ENCODE data around the gene POMC. TPM values are rescaled to one million over a fixed set of nuclear protein-coding genes. Genes with fewer than 3 reads are reported as not detected.

POMC gene
- total and polyA plus RNA-seq, 2 of the 4 experiments (the other 2 are of a cell fraction): 0.17 TPM; not detected in 1

GRCh38 chr2:25125976-25126375, 42.4 kb downstream of the POMC start:
- ATAC-seq (ENCODE audit: low read depth) (no peak), DNase-seq (no peak)
- no peaks in the 10 kb centered on the region for H3K9me3 ChIP-seq (ENCODE audit: control insufficient read depth, insufficient read depth, low read length)
- no TSS peak for BruUV-seq (replicated peaks)
- H4K5ac ChIP-seq (ENCODE audit: low read depth, low read length): no peak overlapping the region
- H2BK120ac ChIP-seq (ENCODE audit: low read depth, low read length): no peak overlapping the region
- in situ Hi-C loops (cut with MboI; ENCODE audit: low sequenced_read_pairs) (loop anchor here (25.0 kb wide), 1 partner anchor 714 kb away; no protein-coding TSS in a partner anchor), intact Hi-C loops (cut with micrococcal nuclease) (loop anchor here (5.0 to 10.0 kb wide), 2 partner anchors 84 to 291 kb away; partner anchors contain the start of gene EFR3B), dilution Hi-C loops (cut with HindIII; ENCODE audit: low sequenced_read_pairs, unreplicated experiment) (no loop called here)
- H3K18ac ChIP-seq (ENCODE audit: low read depth, low read length): no peak overlapping the region
- no peak overlapping the region for H2AK5ac ChIP-seq (ENCODE audit: low read depth, low read length)
- TF ChIP-seq NFE2L2 (IDR thresholded peaks at IDR 0.05; ENCODE audit: low read depth, low read length): no peak
- TF ChIP-seq FOS (IDR thresholded peaks at IDR 0.05; ENCODE audit: low read depth, low read length): no peak
- no peak for TF ChIP-seq BHLHE40 (IDR thresholded peaks at IDR 0.05; ENCODE audit: low read depth, low read length)
- no peak for TF ChIP-seq MXI1 (IDR thresholded peaks at IDR 0.05; ENCODE audit: borderline replicate concordance, low read depth, low read length)
- TF ChIP-seq USF2 (IDR thresholded peaks at IDR 0.05; ENCODE audit: low read depth, low read length): no peak
- no peak for TF ChIP-seq ELK1 (IDR thresholded peaks at IDR 0.05; ENCODE audit: borderline replicate concordance, low read depth, low read length)
- no peak for TF ChIP-seq MAZ (IDR thresholded peaks at IDR 0.05; ENCODE audit: borderline replicate concordance, low read depth, low read length)
- no peak for TF ChIP-seq RCOR1 (IDR thresholded peaks at IDR 0.05; ENCODE audit: insufficient replicate concordance, low read length)
- no peak for TF ChIP-seq MAFK (IDR thresholded peaks at IDR 0.05; ENCODE audit: low read depth, low read length)
- TF ChIP-seq SMC3 (IDR thresholded peaks at IDR 0.05; ENCODE audit: low read depth, low read length): no peak
- no peak for TF ChIP-seq POLR2A (IDR thresholded peaks at IDR 0.05; ENCODE audit: low read depth, low read length)
- no peak for TF ChIP-seq CHD1 (IDR thresholded peaks at IDR 0.05; ENCODE audit: low read depth, low read length)
- no peak for TF ChIP-seq RAD21 (IDR thresholded peaks at IDR 0.05; ENCODE audit: low read length)
- TF ChIP-seq CTCF (conservative IDR thresholded peaks at IDR 0.05; ENCODE audit: low read depth, low read length): no peak
- no peak overlapping the region for H4K91ac ChIP-seq (ENCODE audit: insufficient read depth, low read depth, low read length)
- H3K4me2 ChIP-seq (ENCODE audit: low read depth, low read length): no peak overlapping the region
- H3K27me3 ChIP-seq (ENCODE audit: control insufficient read depth, insufficient read depth, low read length): no peaks in the 10 kb centered on the region
- H3K4me1 ChIP-seq (ENCODE audit: control insufficient read depth, insufficient read depth, low read length): peaks cover 1% of the 10 kb centered on the region; the same call in 1 of the 2 replicates
- no peak overlapping the region for H2AFZ ChIP-seq (replicated peaks; ENCODE audit: low read length, poor library complexity)
- H4K8ac ChIP-seq (ENCODE audit: low read depth in 2 of 2, low read length in 2 of 2): no peak overlapping the region
- H3K79me1 ChIP-seq (ENCODE audit: low read depth in 1 of 2, low read length in 2 of 2): no peaks in the 10 kb centered on the region
- H2BK20ac ChIP-seq (ENCODE audit: low read depth, low read length): no peak overlapping the region
- H2BK5ac ChIP-seq (ENCODE audit: low read depth, low read length, poor library complexity, severe bottlenecking): no peak overlapping the region
- H3K4ac ChIP-seq (ENCODE audit: low read depth, low read length): no peak overlapping the region
- H3K9ac ChIP-seq (ENCODE audit: low read depth, low read length): no peak overlapping the region
- 75% methylated on average over 1 of the region's 4 CpGs; no CpG with 5 or more reads in 1 of the 2 experiments for WGBS, 2 experiments (ENCODE audit: extremely low coverage in 2 of 2, insufficient read length in 1 of 2)
- no peak overlapping the region for H3K23ac ChIP-seq (ENCODE audit: low read depth, low read length)
- no peaks in the 10 kb centered on the region for H4K20me1 ChIP-seq (ENCODE audit: insufficient read depth, low read length)
- no peak overlapping the region for H3K4me3 ChIP-seq (ENCODE audit: insufficient read depth, low read depth, low read length)
- POLR2A ChIA-PET (ENCODE audit: unreplicated experiment): no interaction called here
- CTCF ChIA-PET: interaction anchor here (1.6 kb wide), 1 partner anchor 151 kb away, joined by 3 read pairs; no protein-coding TSS in a partner anchor
- H3K14ac ChIP-seq (replicated peaks; ENCODE audit: low read depth, low read length): no peak overlapping the region
- no peaks in the 10 kb centered on the region for H3K36me3 ChIP-seq (ENCODE audit: control insufficient read depth, insufficient read depth, low read length)
- H3K56ac ChIP-seq (ENCODE audit: extremely low read depth, insufficient read depth, low read length): no peak overlapping the region
- H3K27ac ChIP-seq (ENCODE audit: insufficient read depth, low read length): no peak overlapping the region
- H2AK9ac ChIP-seq (replicated peaks; ENCODE audit: low read depth, low read length, poor library complexity): no peak overlapping the region
- H3K9me1 ChIP-seq (ENCODE audit: insufficient read depth, low read length): no peaks in the 10 kb centered on the region
- H2BK15ac ChIP-seq (ENCODE audit: low read depth, low read length): no peak overlapping the region
